NB4 (cell line): Measurements from ENCODE around the gene IL10.

Experiments
- DNase-seq: peaks from one replicate; pipeline ENCODE4 v3.0.0; 2010; ENCODE audit warnings: low read depth
- H3K4me3 ChIP-seq: one replicate; pipeline ENCODE4 v1.5.1; 2011; ENCODE audit warnings: mild to moderate bottlenecking, low read depth, low read length, moderate library complexity
- CTCF ChIP-seq: IDR thresholded peaks from one replicate; pipeline ENCODE4 v1.5.1; 2012; ENCODE audit warnings: low read depth, low read length
- MAX ChIP-seq: IDR thresholded peaks from 2 replicates; pipeline ENCODE4 v1.6.1; 2011; ENCODE audit warnings: low read depth, low read length
- MYC ChIP-seq: IDR thresholded peaks from 2 replicates; pipeline ENCODE4 v1.6.1; 2011; ENCODE audit warnings: low read depth, low read length
- POLR2A ChIP-seq: IDR thresholded peaks from 2 replicates; pipeline ENCODE4 v1.6.1; 2011; ENCODE audit warnings: mild to moderate bottlenecking; ENCODE audit not compliant: insufficient read length; ENCODE audit errors: extremely low read depth

The IL10 gene

GRCh38 chr1:206753141-206753540 is 19.2 kb downstream of the IL10 start:
- no peak overlapping the region for H3K4me3 ChIP-seq
- DNase-seq = peak; percentile 70
- TF ChIP-seq POLR2A (no peak), CTCF (no peak), MAX (no peak), MYC (no peak)

GRCh38 chr1:206752481-206752880 is 19.8 kb downstream of the IL10 start:
- TF ChIP-seq CTCF (no peak), POLR2A (no peak), MAX (no peak), MYC (no peak)
- H3K4me3 ChIP-seq = no peak overlapping the region
- DNase-seq = no peak

GRCh38 chr1:206751891-206752290 is 20.4 kb downstream of the IL10 start:
- H3K4me3 ChIP-seq = no peak overlapping the region
- no peak for DNase-seq
- TF ChIP-seq MYC (no peak), CTCF (no peak), POLR2A (no peak), MAX (no peak)

- TF ChIP-seq MYC = no peak
- peak; percentile 53 for TF ChIP-seq POLR2A
- no peak for TF ChIP-seq MAX
- no peak for TF ChIP-seq CTCF
- DNase-seq = peak; percentile 85
- no peak overlapping the region for H3K4me3 ChIP-seq
Observed at GRCh38 chr1:206748348-206749030, 23.8 kb downstream of the IL10 start.

GRCh38 chr1:206745301-206745700 is 27.0 kb downstream of the IL10 start:
- no peak overlapping the region for H3K4me3 ChIP-seq
- no peak for DNase-seq
- no peak for TF ChIP-seq POLR2A
- TF ChIP-seq MYC = no peak
- TF ChIP-seq MAX = no peak
- TF ChIP-seq CTCF = no peak

- H3K4me3 ChIP-seq = no peak overlapping the region
- TF ChIP-seq POLR2A = no peak
- no peak for TF ChIP-seq MAX
- no peak for TF ChIP-seq MYC
- no peak for TF ChIP-seq CTCF
- peak; percentile 32 for DNase-seq
Observed at GRCh38 chr1:206744683-206745082, 27.6 kb downstream of the IL10 start.
